NCI-H526 (cell line): ENCODE data around the gene MMP14.
"Not testable (repeated sequence)": the region's sequence is repeated elsewhere in the genome, so short reads cannot be mapped to it uniquely, and the experiment has no call there.

ENCODE experiments used
- DNase-seq, 2 experiments: peaks; one replicate each; lab custom pipeline; 2025; lab: John Stamatoyannopoulos, UW

The MMP14 gene

DNA sequence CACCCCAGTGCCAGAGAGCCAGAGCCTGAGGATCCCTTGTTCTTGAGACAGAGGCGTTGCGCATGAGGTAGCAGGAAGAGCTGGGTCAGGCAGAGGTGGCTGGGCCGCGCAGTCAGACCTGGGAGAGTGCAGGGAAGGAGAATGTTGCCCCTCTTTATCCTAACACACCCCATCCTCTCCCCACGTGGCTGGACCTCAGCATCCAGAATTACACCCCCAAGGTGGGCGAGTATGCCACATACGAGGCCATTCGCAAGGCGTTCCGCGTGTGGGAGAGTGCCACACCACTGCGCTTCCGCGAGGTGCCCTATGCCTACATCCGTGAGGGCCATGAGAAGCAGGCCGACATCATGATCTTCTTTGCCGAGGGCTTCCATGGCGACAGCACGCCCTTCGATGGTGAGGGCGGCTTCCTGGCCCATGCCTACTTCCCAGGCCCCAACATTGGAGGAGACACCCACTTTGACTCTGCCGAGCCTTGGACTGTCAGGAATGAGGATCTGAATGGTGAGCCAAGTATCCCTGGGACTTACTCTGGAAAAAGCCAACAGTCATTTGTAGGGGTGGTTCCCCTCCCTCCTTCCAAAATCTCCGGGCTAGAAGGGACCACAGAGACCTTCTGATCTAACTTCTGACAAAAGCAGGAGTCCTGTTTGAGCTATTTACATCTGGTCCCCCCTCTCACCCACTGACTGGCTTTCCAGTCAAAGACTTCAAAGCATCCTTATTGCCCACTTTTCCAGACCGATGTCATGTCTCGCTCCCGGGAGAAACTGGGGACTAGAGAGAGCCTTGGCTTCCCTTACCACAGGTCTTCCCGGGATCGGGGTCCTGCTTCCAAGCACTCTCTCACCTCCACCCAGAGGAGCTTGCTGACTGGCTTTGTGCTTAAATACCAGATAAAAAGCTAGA lies 6.1 kb downstream of the MMP14 start:
- no peak for DNase-seq

- no peak for DNase-seq
These were observed 6.9 kb downstream of the MMP14 start for GRCh38 chr14:22843123-22843925.

DNA sequence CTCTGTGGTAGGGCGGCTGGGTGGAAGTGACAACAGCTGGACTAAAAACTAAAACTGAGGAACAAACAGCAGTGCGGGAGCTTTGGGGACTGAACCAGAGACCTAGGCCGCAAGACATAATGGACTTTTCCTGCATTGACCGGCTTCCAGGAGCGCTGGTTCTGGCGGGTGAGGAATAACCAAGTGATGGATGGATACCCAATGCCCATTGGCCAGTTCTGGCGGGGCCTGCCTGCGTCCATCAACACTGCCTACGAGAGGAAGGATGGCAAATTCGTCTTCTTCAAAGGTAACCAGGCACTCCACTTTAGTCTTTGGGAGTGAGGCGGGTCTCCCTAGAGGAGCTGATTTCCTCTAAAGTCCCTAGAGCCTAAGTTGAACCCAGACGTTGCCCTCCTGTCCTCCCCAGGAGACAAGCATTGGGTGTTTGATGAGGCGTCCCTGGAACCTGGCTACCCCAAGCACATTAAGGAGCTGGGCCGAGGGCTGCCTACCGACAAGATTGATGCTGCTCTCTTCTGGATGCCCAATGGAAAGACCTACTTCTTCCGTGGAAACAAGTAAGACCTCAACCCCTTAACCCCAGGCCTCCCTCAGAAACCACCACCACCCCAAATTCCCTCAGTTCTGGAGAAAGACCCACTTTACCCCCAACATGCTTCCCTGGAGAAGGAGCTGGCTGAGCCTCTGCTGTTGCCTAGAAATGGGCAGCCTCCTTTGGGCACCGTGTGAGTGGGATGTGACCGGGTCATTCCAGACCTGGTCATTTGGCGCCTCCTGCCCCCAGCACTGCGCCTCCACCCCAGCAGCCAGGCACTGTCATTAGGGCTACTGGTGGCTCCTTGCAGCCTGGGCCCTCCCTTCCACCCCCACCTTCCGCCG lies 8.1 kb downstream of the MMP14 start:
- DNase-seq = no peak

- DNase-seq = no peak
These were observed 8.7 kb downstream of the MMP14 start for GRCh38 chr14:22845103-22845394.

GRCh38 chr14:22845821-22846625 lies 9.6 kb downstream of the MMP14 start:
- DNase-seq = no peak

GRCh38 chr14:22846811-22847307 lies 10.5 kb downstream of the MMP14 start:
- no peak for DNase-seq

DNA sequence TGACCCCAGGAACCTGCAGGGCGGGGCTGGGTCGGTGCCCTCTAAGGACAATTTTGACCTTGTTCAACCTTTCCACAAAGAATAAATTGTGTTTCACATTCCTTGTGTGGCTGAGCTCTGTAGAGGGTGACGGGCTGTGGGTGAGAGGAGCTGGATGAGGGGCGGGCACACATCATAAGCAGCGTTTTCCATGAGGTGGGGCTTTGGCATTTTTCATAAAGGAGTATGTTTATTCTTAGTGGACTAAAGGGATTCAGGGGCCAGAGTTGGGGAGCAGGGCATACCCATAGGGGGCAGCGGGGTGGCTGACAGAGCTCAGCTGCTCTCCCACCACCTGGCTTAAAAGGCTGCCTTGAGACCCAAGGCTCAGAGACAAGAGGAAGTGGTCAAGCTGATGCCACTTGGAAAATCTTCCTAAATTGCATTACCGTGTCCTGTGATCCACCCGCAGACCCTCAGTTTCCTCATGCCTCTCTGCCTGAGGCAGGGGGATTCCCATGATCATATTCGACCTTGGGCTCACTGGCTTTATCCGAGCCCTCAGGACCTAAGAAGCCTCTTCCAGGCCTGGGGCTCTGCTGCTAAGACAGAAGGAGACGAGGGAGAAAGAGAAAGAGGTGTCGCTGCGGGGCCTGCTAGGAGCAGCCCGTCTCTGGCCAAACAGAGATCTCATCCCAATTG lies 11.4 kb downstream of the MMP14 start:
- DNase-seq = no peak

DNA sequence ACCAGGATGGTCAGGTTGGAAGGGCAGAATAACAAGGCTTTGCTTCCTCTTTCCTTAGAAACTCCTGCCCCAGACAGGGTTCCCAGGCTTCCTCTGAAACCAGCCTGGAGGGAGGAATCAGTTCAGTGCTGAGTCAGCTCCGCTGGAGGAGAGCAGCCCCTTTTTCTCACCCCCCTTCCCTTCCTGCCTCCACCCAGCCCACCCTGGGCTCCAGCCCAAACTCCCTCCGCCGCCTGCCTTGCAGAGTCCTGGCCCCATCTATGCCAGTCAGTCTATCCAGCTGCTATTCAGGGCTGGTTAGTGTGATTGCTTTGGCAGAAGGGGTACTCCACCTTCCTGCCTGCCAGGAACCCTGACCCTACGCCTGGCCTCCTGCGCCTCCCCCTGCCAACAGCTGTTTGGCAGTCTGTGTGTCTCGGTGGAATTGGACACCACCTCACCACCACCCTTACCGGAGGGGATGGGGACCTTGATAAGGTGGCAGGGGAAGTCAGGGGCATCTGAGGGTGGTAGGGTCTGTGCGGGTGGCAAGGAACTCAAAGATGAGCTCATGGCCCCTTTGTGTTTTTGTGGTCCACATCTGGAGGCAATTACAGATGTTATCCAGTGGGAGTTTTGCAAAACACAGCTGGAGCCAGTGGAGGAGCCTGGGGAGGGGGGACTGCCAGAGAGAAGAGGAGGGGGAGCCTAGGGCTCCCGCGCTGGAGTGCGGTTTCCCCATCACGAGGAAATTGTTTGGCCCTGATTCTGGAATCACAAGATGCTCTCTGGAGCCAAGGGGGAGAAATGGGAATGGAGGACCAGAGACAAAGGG lies 12.2 kb downstream of the MMP14 start:
- DNase-seq = no peak

DNA sequence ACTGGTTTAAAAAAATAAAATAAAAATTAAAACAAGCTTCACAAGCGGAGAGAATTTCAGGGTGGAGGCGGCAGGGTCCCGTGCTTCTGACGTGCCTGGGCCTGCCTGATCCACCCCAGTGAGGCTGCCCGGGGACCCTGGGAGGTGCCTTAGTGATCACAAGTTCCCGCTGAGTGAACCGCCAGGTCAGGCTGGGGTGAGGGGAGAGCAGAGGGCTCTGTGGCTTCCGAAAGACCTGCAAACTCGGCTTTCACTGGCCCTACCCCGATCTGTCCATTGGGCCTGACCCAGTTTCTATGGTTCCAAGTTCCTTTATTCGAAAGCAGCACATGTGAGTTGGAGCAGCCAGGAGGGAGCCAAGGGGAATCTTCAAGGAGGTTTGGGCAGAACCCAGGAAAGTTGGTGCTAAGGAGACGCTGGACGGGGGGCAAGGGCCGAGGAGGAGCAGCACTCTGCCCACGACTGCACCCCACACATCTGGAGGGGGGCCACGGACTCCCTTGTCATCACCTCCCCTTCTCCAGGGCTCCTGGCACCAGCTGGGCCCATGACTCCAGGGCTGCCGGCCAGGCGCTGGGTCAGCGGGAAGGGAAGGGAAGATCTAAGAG lies 12.9 kb downstream of the MMP14 start:
- DNase-seq = no peak

- no peak for DNase-seq
These were observed 14.8 kb downstream of the MMP14 start for GRCh38 chr14:22850944-22851764.

- DNase-seq = not testable (repeated sequence)
These were observed 15.8 kb downstream of the MMP14 start for GRCh38 chr14:22852178-22852577.

DNA sequence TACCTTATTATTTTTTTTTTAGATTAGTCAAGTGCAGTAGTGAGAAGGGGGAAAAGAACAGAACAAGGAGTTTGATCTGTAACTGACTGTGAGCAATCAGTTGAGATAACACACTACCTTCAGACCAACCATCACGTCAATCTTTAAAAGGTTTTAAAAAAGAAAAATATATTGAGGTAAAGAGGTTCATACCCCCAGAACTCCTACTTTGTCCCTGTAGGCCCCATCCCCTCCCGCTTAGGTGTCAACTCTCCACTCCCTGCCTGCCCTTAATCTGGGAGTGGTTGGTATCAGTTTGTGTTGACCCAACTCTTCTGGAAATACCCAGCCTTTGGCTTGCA lies 16.2 kb downstream of the MMP14 start:
- DNase-seq = no peak

- peak; percentile 51 to 90 for DNase-seq
These were observed 16.8 kb downstream of the MMP14 start for GRCh38 chr14:22852940-22853767.

GRCh38 chr14:22854296-22854695 lies 17.9 kb downstream of the MMP14 start:
- not testable (repeated sequence) for DNase-seq

GRCh38 chr14:22854963-22855724 lies 18.8 kb downstream of the MMP14 start:
- no peak for DNase-seq

GRCh38 chr14:22856428-22856827 lies 20.0 kb downstream of the MMP14 start:
- no peak for DNase-seq

DNA sequence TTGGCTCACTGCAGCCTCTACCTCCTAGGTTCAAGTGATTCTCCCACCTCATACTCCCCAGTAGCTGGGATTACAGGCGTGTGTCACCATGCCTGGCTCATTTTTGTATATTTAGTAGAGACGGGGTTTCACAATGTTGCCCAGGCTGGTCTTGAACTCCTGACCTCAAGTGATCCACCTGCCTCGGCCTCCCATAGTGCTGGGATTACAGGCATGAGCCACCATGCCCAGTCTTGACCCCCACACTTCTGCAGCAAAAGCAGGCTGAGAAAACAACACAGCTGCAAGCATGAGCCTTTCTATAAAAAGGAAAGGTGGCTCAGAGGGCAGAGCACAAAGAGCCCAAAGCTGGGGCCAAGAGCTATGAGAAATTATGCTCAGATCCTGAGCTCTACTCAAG lies 24.0 kb downstream of the MMP14 start:
- not testable (repeated sequence) for DNase-seq
